Measurements from ENCODE around the gene SLC4A3. TPM values are rescaled to one million over a fixed set of nuclear protein-coding genes. Genes with fewer than 3 reads are reported as not detected.

Gene SLC4A3
- polyA plus RNA-seq, 3 donors from 2014 or later, result 0.52 TPM; not detected in 2

DNA sequence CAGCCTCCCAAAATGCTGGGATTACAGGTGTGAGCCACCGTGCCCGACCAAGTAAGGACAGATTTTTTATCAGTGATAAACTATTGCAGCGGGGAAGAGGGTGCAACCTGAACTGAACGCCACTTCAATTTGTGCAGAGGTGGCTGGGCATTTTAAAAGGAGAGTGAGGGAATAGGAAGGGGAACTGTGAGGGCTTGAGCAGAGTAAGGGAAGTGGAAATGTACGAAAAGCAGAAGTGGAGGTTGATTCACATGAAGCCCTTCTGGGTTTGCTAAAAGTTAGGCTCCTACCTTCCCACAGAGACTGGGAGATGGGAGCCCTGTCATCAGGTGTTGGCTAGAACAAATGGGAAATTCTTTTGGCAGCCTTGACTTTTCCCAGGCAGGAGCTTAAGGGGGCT, 23.7 kb upstream of the SLC4A3 start:
- DNase-seq, result no peak
- Mint-ChIP-seq H3K27me3 (ENCODE audit: low read depth in 3 of 3) (peaks cover 0 to 5% (median 0%) of the 10 kb centered on the region in 3 donors), H3K27ac (no peak overlapping the region), H3K4me3 (no peak overlapping the region), H3K9me3 (no peaks in the 10 kb centered on the region), H3K4me1 (peaks cover 7 to 13% of the 10 kb centered on the region in 2 donors), H3K36me3 (peaks cover 16 to 40% (median 27%) of the 10 kb centered on the region in 3 donors)

DNA sequence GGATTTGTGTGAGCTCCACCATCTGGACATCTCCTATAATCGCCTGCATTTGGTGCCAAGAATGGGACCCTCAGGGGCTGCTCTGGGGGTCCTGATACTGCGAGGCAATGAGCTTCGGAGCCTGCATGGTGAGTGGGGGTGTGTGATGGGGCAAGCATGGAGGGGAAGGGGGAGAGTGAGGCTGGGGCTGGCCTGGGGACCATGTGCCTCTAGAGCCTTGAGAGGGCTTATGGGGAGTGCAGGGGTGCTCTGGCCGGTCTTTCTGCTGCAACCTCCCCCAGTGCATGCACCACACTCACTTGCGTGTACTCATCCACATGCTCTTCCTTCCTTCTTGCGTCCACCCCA, 21.8 kb upstream of the SLC4A3 start:
- H3K9me3 Mint-ChIP-seq, result no peaks in the 10 kb centered on the region
- H3K4me3 Mint-ChIP-seq, result no peak overlapping the region
- DNase-seq, result no peak
- H3K4me1 Mint-ChIP-seq, result peaks cover 0 to 3% of the 10 kb centered on the region in 2 donors
- H3K27me3 Mint-ChIP-seq (ENCODE audit: low read depth in 3 of 3), result peaks cover 0 to 5% (median 0%) of the 10 kb centered on the region in 3 donors
- peaks cover 19 to 51% (median 36%) of the 10 kb centered on the region in 3 donors for H3K36me3 Mint-ChIP-seq
- no peak overlapping the region for H3K27ac Mint-ChIP-seq

DNA sequence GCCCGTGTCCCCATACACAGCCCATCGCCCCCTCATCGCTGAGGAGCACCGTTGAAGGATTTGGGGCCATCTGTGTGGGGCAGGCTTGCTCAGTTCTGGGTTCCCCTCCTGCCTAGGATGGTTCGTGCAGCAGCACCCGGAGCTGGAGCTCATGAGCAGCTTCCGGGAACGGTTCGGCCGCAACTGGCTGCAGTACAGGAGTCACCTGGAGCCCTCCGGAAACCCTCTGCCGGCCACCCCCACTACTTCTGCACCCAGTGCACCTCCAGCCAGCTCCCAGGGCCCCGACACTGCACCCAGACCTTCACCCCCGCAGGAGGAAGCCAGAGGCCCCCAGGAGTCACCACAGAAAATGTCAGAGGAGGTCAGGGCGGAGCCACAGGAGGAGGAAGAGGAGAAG, 19.5 kb upstream of the SLC4A3 start:
- H3K27ac Mint-ChIP-seq, result no peak overlapping the region
- H3K4me1 Mint-ChIP-seq, result peaks cover 10 to 11% of the 10 kb centered on the region in 2 donors
- no peak overlapping the region for H3K4me3 Mint-ChIP-seq
- DNase-seq, result no peak
- peaks cover 0 to 5% (median 0%) of the 10 kb centered on the region in 3 donors for H3K27me3 Mint-ChIP-seq (ENCODE audit: low read depth in 3 of 3)
- peaks cover 28 to 52% (median 41%) of the 10 kb centered on the region in 3 donors for H3K36me3 Mint-ChIP-seq
- no peaks in the 10 kb centered on the region for H3K9me3 Mint-ChIP-seq

- Mint-ChIP-seq H3K27ac (no peak overlapping the region), H3K4me1 (peaks cover 11 to 12% of the 10 kb centered on the region in 2 donors), H3K4me3 (no peak overlapping the region), H3K9me3 (no peaks in the 10 kb centered on the region), H3K27me3 (ENCODE audit: low read depth in 3 of 3) (peaks cover 0 to 5% (median 0%) of the 10 kb centered on the region in 3 donors), H3K36me3 (peaks cover 28 to 48% (median 41%) of the 10 kb centered on the region in 3 donors)
- DNase-seq, result no peak
These were observed 18.9 kb upstream of the SLC4A3 start for GRCh38 chr2:219608399-219608964.

- peak overlapping the region in 1 of 6 donors; percentile 7 for H3K27ac Mint-ChIP-seq
- H3K4me1 Mint-ChIP-seq, result peaks cover 11 to 12% of the 10 kb centered on the region in 2 donors
- DNase-seq, result no peak
- no peaks in the 10 kb centered on the region for H3K9me3 Mint-ChIP-seq
- no peak overlapping the region for H3K4me3 Mint-ChIP-seq
- H3K36me3 Mint-ChIP-seq, result peaks cover 21 to 41% (median 36%) of the 10 kb centered on the region in 3 donors
- peaks cover 0 to 3% (median 0%) of the 10 kb centered on the region in 3 donors for H3K27me3 Mint-ChIP-seq (ENCODE audit: low read depth in 3 of 3)
These were observed 18.2 kb upstream of the SLC4A3 start for GRCh38 chr2:219609149-219609750.

GRCh38 chr2:219611306-219611705, 16.1 kb upstream of the SLC4A3 start:
- Mint-ChIP-seq H3K9me3 (no peaks in the 10 kb centered on the region), H3K27me3 (ENCODE audit: low read depth in 3 of 3) (peaks cover 0 to 5% (median 3%) of the 10 kb centered on the region in 3 donors), H3K27ac (peak overlapping the region in 3 of 6 donors; percentile 13 to 38 (median 24)), H3K4me3 (no peak overlapping the region), H3K4me1 (peaks cover 11 to 15% of the 10 kb centered on the region in 2 donors), H3K36me3 (peaks cover 21 to 47% (median 41%) of the 10 kb centered on the region in 3 donors)
- DNase-seq, result no peak

GRCh38 chr2:219611866-219612576, 15.4 kb upstream of the SLC4A3 start:
- Mint-ChIP-seq H3K4me1 (peaks cover 11 to 15% of the 10 kb centered on the region in 2 donors), H3K36me3 (peaks cover 21 to 50% (median 39%) of the 10 kb centered on the region in 3 donors), H3K27ac (peak overlapping the region in 3 of 6 donors; percentile 62 to 86 (median 76)), H3K4me3 (peak overlapping the region in 4 of 5 donors; percentile 1 to 57 (median 10)), H3K9me3 (no peaks in the 10 kb centered on the region), H3K27me3 (ENCODE audit: low read depth in 3 of 3) (peaks cover 0 to 5% (median under 1%) of the 10 kb centered on the region in 3 donors)
- DNase-seq, result no peak

GRCh38 chr2:219612577-219613286, 14.7 kb upstream of the SLC4A3 start:
- Mint-ChIP-seq H3K9me3 (no peaks in the 10 kb centered on the region), H3K4me1 (peaks cover 11 to 15% of the 10 kb centered on the region in 2 donors), H3K36me3 (peaks cover 21 to 50% (median 35%) of the 10 kb centered on the region in 3 donors), H3K27me3 (ENCODE audit: low read depth in 3 of 3) (peaks cover 0 to 5% (median 0%) of the 10 kb centered on the region in 3 donors), H3K27ac (peak overlapping the region in 4 of 6 donors; percentile 54 to 86 (median 69)), H3K4me3 (peak overlapping the region in 4 of 5 donors; percentile 1 to 57 (median 22))
- DNase-seq, result peak; percentile 44 to 55 (median 45)

DNA sequence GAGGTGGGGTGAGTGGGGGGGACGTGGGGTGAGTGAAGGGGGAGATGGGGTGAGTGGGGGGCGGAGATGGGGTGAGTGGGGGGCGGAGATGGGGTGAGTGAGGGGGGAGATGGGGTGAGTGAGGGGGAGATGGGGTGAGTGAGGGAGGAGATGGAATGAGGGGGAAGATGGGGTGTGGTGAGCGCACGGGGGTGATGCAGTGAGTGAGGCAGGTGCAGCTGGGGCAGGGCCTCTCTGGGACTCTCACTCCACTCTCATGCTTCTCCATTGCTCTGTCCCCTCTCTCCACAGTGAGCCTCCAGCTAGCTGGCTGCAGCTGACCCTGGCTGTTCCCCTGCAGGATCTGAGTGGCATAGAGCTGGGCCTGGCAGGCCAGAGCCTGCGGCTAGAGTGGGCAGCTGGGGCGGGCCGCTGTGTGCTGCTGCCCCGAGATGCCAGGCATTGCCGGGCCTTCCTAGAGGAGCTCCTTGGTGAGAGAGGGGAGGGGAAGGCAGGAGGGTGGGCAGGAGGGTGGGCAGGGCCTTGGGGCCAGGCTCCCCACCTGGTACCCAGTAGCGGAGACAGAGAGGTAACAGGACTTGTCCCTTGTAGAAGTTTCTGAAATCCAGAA, 13.9 kb upstream of the SLC4A3 start:
- Mint-ChIP-seq H3K36me3 (peaks cover 21 to 50% (median 35%) of the 10 kb centered on the region in 3 donors), H3K4me3 (no peak overlapping the region), H3K9me3 (no peaks in the 10 kb centered on the region), H3K27ac (no peak overlapping the region), H3K27me3 (ENCODE audit: low read depth in 3 of 3) (peaks cover 0 to 5% (median 0%) of the 10 kb centered on the region in 3 donors), H3K4me1 (peaks cover 11 to 15% of the 10 kb centered on the region in 2 donors)
- no peak for DNase-seq

DNA sequence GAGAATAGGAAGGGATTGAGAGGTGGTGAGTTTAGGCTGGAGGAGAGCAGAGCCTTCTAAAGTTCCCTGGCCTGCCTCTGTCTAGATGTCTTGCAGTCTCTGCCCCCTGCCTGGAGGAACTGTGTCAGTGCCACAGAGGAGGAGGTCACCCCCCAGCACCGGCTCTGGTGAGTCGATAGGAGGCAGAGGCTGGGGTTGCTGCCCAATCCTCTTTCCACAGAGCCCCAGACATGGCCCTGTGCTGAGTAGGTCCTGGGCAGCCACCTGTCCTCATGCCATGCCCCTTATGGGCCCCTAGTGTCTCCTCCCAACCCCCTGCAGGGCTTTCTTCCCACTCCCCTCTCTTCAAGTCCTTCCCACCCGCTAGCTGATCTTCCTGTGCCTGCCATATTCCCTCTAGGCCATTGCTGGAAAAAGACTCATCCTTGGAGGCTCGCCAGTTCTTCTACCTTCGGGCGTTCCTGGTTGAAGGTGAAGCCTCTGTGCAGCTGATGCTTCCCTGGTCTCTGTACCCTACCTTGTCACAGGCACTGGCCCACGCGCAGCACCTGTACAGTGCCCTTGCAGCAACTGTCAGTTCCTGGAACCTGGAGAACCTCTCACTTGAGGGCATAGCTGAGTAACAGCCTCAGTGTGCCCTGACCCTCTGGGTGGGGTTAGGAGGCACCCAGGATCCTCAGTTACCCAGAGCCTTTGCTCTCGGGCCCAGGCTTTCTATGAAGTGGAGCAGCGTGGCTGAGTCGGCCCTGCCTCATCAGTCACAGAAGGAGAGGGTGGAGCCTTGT, 13.2 kb upstream of the SLC4A3 start:
- Mint-ChIP-seq H3K27ac (peak overlapping the region in 1 of 6 donors; percentile 71), H3K36me3 (peaks cover 21 to 46% (median 34%) of the 10 kb centered on the region in 3 donors), H3K4me1 (peaks cover 11 to 15% of the 10 kb centered on the region in 2 donors), H3K4me3 (no peak overlapping the region), H3K27me3 (ENCODE audit: low read depth in 3 of 3) (peaks cover 0 to 5% (median 0%) of the 10 kb centered on the region in 3 donors), H3K9me3 (no peaks in the 10 kb centered on the region)
- no peak for DNase-seq

DNA sequence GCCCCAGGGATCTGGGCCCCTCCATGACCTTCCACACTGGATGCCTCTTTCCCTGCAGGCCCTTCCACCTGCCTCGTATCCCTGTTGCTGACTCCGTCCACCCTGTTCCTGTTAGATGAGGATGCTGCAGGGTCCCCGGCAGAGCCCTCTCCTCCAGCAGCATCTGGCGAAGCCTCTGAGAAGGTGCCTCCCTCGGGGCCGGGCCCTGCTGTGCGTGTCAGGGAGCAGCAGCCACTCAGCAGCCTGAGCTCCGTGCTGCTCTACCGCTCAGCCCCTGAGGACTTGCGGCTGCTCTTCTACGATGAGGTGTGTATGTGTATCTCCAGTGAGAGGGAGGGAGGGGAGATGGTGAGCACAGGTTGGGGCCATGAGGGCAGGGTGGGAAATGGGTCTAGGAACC, 12.4 kb upstream of the SLC4A3 start:
- peaks cover 11 to 15% of the 10 kb centered on the region in 2 donors for H3K4me1 Mint-ChIP-seq
- peaks cover 18 to 39% (median 28%) of the 10 kb centered on the region in 3 donors for H3K36me3 Mint-ChIP-seq
- H3K27ac Mint-ChIP-seq, result peak overlapping the region in 1 of 6 donors; percentile 66
- peaks cover 0 to 5% (median 0%) of the 10 kb centered on the region in 3 donors for H3K27me3 Mint-ChIP-seq (ENCODE audit: low read depth in 3 of 3)
- no peak overlapping the region for H3K4me3 Mint-ChIP-seq
- no peaks in the 10 kb centered on the region for H3K9me3 Mint-ChIP-seq
- no peak for DNase-seq

GRCh38 chr2:219615894-219616293, 11.5 kb upstream of the SLC4A3 start:
- Mint-ChIP-seq H3K9me3 (no peaks in the 10 kb centered on the region), H3K4me3 (no peak overlapping the region), H3K36me3 (peaks cover 14 to 34% (median 22%) of the 10 kb centered on the region in 3 donors), H3K4me1 (peaks cover 11 to 15% of the 10 kb centered on the region in 2 donors), H3K27ac (no peak overlapping the region), H3K27me3 (ENCODE audit: low read depth in 3 of 3) (peaks cover 0 to 5% (median 2%) of the 10 kb centered on the region in 3 donors)
- no peak for DNase-seq

Measured in immature natural killer cell (primary cell).